ENCODE measurements around the gene CHSY1.
"Not testable (repeated sequence)": the region's sequence is repeated elsewhere in the genome, so short reads cannot be mapped to it uniquely, and the experiment has no call there.

The CHSY1 gene

GRCh38 chr15:101216100-101216499 lies 35.7 kb downstream of the CHSY1 start:
- TF ChIP-seq CTCF (conservative IDR thresholded peaks at IDR 0.05; ENCODE audit: low read length) = no peak
- H3K4me3 ChIP-seq (ENCODE audit: low read length) = no peak overlapping the region
- no peak for DNase-seq (ENCODE audit: low read depth)

- DNase-seq (ENCODE audit: low read depth) = no peak
- no peak for TF ChIP-seq CTCF (conservative IDR thresholded peaks at IDR 0.05; ENCODE audit: low read length)
Measured at GRCh38 chr15:101215681-101216080, 36.2 kb downstream of the CHSY1 start.

GRCh38 chr15:101214435-101215097 lies 37.3 kb downstream of the CHSY1 start:
- H3K4me3 ChIP-seq (ENCODE audit: low read length); DNase-seq (ENCODE audit: low read depth): not testable (repeated sequence)

More at GRCh38 chr15:101215681-101216080, 36.2 kb downstream of the CHSY1 start:
- H3K4me3 ChIP-seq (ENCODE audit: low read length) = no peak overlapping the region

- no peak for DNase-seq (ENCODE audit: low read depth)
- TF ChIP-seq CTCF (conservative IDR thresholded peaks at IDR 0.05; ENCODE audit: low read length) = no peak
- H3K4me3 ChIP-seq (ENCODE audit: low read length) = no peak overlapping the region
Measured at GRCh38 chr15:101213570-101213969, 38.3 kb downstream of the CHSY1 start.

GRCh38 chr15:101213147-101213546 lies 38.7 kb downstream of the CHSY1 start:
- H3K4me3 ChIP-seq (ENCODE audit: low read length) = no peak overlapping the region
- no peak for DNase-seq (ENCODE audit: low read depth)
- no peak for TF ChIP-seq CTCF (conservative IDR thresholded peaks at IDR 0.05; ENCODE audit: low read length)

GRCh38 chr15:101211897-101212296 lies 40.0 kb downstream of the CHSY1 start:
- TF ChIP-seq CTCF (conservative IDR thresholded peaks at IDR 0.05; ENCODE audit: low read length) = no peak
- H3K4me3 ChIP-seq (ENCODE audit: low read length) = no peak overlapping the region
- no peak for DNase-seq (ENCODE audit: low read depth)

- H3K4me3 ChIP-seq (ENCODE audit: low read length) = no peak overlapping the region
- no peak for DNase-seq (ENCODE audit: low read depth)
- TF ChIP-seq CTCF (conservative IDR thresholded peaks at IDR 0.05; ENCODE audit: low read length) = no peak
Measured at GRCh38 chr15:101210466-101210865, 41.4 kb downstream of the CHSY1 start.
